Pancreas (tissue), 10 donors: ENCODE measurements around the gene TMCC3. TPM values are rescaled to one million over a fixed set of nuclear protein-coding genes. Genes with fewer than 3 reads are reported as not detected.

Experiments used
- ATAC-seq, 4 donors: fragments of 200-7000 bp; cut with Tn5 transposase; one replicate each; pipeline versions ENCODE4 v1.8.0 to v1.9.1; 2020; ENCODE audit warnings: mild to moderate bottlenecking in 4 of 4, moderate library complexity in 4 of 4
- DNase-seq, 6 donors: peaks; one replicate each; pipeline ENCODE4 v3.0.0-alpha.2; 2020
- FAIRE-seq: peaks from 2 replicates; lab custom pipeline; 2012; peaks lifted over from hg19 to GRCh38; lab: Jason Lieb, UNC
- H3K27ac ChIP-seq, 4 donors: fragments of 200-600 bp; sonication (generic); 1 replicate in 3 of 4; 2 replicates in 1 of 4; pipeline versions ENCODE4 v1.5.0 to v1.8.0; 2020
- H3K27me3 ChIP-seq, 4 donors: fragments of 200-600 bp; one replicate each; pipeline ENCODE4 v1.8.0; 2021
- H3K36me3 ChIP-seq, 3 donors: fragments of 200-600 bp; sonication (generic) in 1 of 3; one replicate each; pipeline versions ENCODE4 v1.5.0 to v1.8.0; 2020 to 2021
- H3K4me1 ChIP-seq, 3 donors: fragments of 200-600 bp; one replicate each; pipeline ENCODE4 v1.8.0; 2021
- H3K4me3 ChIP-seq, 4 donors: fragments of 200-600 bp; sonication (generic) in 2 of 4; one replicate each; pipeline versions ENCODE4 v1.5.0 to v1.8.0; 2020 to 2021
- H3K9me3 ChIP-seq, 4 donors: fragments of 200-600 bp; one replicate each; pipeline ENCODE4 v1.8.0; 2021
- WGBS, 2 donors: extraction: QIAGEN DNeasy Blood & Tissue Kit; methylation state at CpG; one replicate each; pipeline ENCODE4 v1.1.7; 2013; 5-methylcytosine and 5-hydroxymethylcytosine counted together
- intact Hi-C, 3 donors: fragments of 100-400 bp; cut with DNase I; formaldehyde crosslinking; loops; one replicate each; pipeline versions ENCODE4 v1.11.1 to v1.14.2; 2022
- polyA plus RNA-seq, 2 donors: library from polyadenylated mRNA; stranded (reverse); fragments of 200-250 nt; gene quantifications; one replicate each; pipeline ENCODE4 v1.2.3, GENCODE V29; 2013
- total RNA-seq, 6 donors: library from RNA; stranded (reverse); fragmentation: NEBNext Ultra II Directional in 4 of 6; extraction: Animal tissue kit (Norgen Biotek cat#: 25700) in 4 of 6; gene quantifications; one replicate each; pipeline versions ENCODE4 v1.2.1 to v1.2.4, GENCODE V29; 2021 to 2023
- TF ChIP-seq, protein P1 (sequence below), 4 donors: fragments of 200-600 bp; sonication (generic) in 3 of 4; IDR thresholded peaks; one replicate each; pipeline versions ENCODE4 v1.5.0 to v1.8.0; 2021; ENCODE audit warnings: antibody characterized with exemption in 4 of 4
- donor health status: healthy with polysubstance abuse.
- donor health status: DM: no; HTN: no; CAD: no; lungs with moderate emphysema.
- donor health status: DM: no; HTN: no; CAD: no.
- donor health status: control.
- donor health status: control.
- donor health status: Bipolar disorder and iron deficiency.
- donor health status: DM: yes; HTN: yes; CAD: no.
- donor health status: DM: no; HTN: no; CAD: no.
- donor health status: DM: no; HTN: no; CAD: no.
- donor health status: DM: yes; HTN: yes; CAD: no.

Gene TMCC3
- total and polyA plus RNA-seq, 8 donors = 1.0 to 6.9 (median 2.3) TPM

DNA sequence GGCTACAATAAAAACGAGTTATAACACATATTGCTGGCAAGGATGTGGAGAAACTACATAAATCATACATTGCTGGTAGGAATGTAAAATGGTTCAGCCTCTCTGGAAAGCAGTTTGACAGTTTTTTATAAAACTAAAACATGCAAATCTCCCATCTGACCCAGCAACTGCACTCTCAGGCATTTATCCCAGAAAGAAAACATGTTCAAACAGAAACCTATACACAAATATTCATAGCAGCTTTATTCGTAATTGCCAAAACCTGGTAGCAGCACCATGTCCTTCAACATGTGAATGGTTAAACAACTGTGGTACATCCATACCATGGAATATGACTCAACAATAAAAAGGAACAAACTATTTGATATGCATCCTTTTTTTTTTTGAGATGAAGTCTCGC lies 10.1 kb upstream of the TMCC3 start:
- WGBS, 2 donors = 67 to 81% methylated on average over 3 of the region's 3 CpGs
- FAIRE-seq = no peak

DNA sequence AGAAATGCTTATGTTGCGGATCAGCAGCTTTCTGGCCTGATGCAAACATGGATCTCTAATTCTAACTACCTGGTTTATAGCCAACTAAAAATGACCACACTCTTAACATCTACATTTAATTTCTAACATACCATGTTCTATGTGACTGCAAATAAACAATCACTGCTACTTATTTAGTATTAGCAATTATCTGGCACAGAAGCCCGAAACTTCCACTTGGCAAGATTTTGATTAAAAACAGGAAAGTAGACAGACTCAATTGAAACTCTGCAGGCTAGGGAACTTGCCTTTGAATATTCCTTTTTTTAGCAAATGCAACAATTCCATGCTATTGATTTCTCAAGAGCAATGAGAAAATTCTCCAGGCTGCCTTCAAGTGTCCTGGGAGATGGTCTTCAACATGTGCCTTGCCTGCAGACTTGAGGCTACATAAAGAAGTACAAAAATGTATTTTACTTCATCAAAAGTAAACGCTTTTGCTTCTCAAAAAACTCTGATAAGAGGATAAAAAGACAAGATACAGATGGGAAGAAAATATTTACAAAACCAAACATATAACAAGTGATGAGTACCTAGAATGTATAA lies 9.1 kb upstream of the TMCC3 start:
- Histone ChIP-seq H3K4me1 (no peaks in the 10 kb centered on the region), H3K27me3 (no peaks in the 10 kb centered on the region), H3K9me3 (no peaks in the 10 kb centered on the region), H3K36me3 (no peaks in the 10 kb centered on the region), H3K27ac (no peak overlapping the region), H3K4me3 (no peak overlapping the region)
- FAIRE-seq = no peak
- DNase-seq = no peak
- TF ChIP-seq, protein P1, sequence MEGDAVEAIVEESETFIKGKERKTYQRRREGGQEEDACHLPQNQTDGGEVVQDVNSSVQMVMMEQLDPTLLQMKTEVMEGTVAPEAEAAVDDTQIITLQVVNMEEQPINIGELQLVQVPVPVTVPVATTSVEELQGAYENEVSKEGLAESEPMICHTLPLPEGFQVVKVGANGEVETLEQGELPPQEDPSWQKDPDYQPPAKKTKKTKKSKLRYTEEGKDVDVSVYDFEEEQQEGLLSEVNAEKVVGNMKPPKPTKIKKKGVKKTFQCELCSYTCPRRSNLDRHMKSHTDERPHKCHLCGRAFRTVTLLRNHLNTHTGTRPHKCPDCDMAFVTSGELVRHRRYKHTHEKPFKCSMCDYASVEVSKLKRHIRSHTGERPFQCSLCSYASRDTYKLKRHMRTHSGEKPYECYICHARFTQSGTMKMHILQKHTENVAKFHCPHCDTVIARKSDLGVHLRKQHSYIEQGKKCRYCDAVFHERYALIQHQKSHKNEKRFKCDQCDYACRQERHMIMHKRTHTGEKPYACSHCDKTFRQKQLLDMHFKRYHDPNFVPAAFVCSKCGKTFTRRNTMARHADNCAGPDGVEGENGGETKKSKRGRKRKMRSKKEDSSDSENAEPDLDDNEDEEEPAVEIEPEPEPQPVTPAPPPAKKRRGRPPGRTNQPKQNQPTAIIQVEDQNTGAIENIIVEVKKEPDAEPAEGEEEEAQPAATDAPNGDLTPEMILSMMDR (IDR thresholded peaks at IDR 0.05) = no peak
- no peak for ATAC-seq
- intact Hi-C loops = no loop called here
- 71 to 76% methylated on average over 3 of the region's 3 CpGs for WGBS, 2 donors

More for the DNA sequence above, 10.1 kb upstream of the TMCC3 start:
- no peak overlapping the region for H3K4me3 ChIP-seq
- H3K9me3 ChIP-seq = no peaks in the 10 kb centered on the region
- DNase-seq (no peak), ATAC-seq (no peak)
- TF ChIP-seq, protein P1 (IDR thresholded peaks at IDR 0.05) = no peak
- H3K4me1 ChIP-seq = no peaks in the 10 kb centered on the region
- H3K36me3 ChIP-seq = no peaks in the 10 kb centered on the region
- no peak overlapping the region for H3K27ac ChIP-seq
- H3K27me3 ChIP-seq = no peaks in the 10 kb centered on the region
- intact Hi-C loops = no loop called here

DNA sequence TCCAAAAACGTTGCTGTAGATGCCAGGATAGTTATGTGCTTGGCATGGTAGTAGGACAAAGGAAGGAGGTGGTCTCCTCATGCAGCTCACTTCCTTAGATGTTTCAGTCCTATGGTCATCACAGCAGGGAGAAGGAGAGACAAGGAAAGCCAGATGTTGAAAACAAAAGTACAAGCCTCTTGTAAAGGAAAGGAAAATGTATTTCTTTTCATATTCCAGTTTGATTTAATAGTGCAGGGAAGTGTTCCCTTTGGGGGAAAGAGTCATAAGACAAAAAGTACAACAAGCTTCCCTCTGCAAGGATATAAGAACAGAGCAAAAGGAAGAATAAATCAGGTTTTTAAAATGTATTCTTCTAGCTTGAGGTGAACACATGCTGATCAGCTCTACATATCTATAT lies 8.6 kb upstream of the TMCC3 start:
- DNase-seq (no peak), ATAC-seq (no peak), FAIRE-seq (no peak)
- Histone ChIP-seq H3K27me3 (no peaks in the 10 kb centered on the region), H3K4me1 (no peaks in the 10 kb centered on the region), H3K27ac (no peak overlapping the region), H3K36me3 (no peaks in the 10 kb centered on the region), H3K4me3 (no peak overlapping the region), H3K9me3 (no peaks in the 10 kb centered on the region)
- TF ChIP-seq, protein P1 (IDR thresholded peaks at IDR 0.05) = no peak
- intact Hi-C loops = no loop called here
- WGBS, 2 donors = 13 to 20% methylated on average over 1 of the region's 1 CpG

DNA sequence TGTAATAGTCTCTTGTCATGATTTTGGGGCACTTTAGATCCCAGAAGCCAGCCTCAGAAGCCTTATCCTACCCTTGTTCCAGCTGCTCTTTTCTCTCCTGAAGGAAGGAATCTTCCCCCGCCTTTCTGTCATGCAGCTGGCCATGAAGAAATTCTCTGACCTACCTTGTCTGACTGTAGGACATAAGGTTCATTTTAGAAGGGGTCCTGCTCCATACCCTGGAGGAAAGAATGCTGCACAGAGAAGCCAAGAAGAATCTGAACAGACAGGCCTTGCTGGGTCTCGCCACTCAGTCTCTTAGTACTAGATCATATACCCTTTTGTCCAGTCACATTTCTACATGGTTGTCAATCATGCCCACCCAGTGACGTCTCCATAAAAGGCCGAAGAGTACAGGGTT lies 6.2 kb upstream of the TMCC3 start:
- no peaks in the 10 kb centered on the region for H3K36me3 ChIP-seq
- ATAC-seq (no peak), DNase-seq (no peak), FAIRE-seq (no peak)
- no peak overlapping the region for H3K4me3 ChIP-seq
- H3K4me1 ChIP-seq = no peaks in the 10 kb centered on the region
- no peak overlapping the region for H3K27ac ChIP-seq
- H3K9me3 ChIP-seq = no peaks in the 10 kb centered on the region
- no peaks in the 10 kb centered on the region for H3K27me3 ChIP-seq
- TF ChIP-seq, protein P1 (IDR thresholded peaks at IDR 0.05) = no peak
- WGBS, 2 donors = 80 to 93% methylated on average over 4 of the region's 4 CpGs
- intact Hi-C loops = no loop called here

DNA sequence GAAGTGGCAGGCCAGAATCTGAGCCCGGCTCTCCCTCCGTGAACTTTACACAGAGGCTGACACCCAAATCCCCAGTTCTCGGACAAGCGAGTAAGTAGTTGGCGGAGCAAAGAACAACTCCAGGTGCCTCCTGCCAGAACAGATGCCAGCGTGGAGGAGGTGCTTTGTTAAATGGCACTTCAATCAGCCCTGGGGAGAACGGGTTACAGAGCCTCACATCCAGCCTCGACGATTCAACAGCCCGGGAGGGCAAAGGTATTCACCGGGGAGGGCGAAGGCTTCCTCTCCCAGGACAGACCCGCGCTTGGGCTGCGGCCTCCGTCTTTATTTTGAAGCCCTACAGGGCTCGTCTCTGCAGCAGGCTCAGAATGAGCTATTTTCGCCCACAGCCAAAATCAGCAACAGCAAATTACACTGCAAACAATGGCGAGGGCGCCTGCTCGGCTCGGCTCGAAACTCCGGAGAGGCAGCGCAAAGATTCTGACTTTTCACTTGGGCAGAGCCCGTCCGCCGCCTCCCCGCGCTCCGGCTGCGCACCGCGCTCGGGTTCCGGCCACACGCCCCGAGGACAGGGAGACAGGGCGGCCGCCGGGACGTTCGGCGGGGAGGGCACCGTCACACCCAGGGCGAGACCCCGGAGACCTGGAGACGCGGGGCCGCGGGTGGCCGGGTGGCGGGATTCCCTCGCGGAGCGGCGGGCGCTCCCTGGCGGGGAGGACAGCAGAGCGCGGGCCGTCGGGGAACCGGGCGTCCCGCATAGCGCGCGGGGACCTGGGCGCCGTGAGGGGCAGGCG lies 811 bp downstream of the TMCC3 start:
- FAIRE-seq (no peak), DNase-seq (peak; percentile 11 to 83 (median 48)), ATAC-seq (peak; percentile 53 to 80 (median 80))
- WGBS, 2 donors = 2 to 4% methylated on average over 62 to 72 of the region's 72 CpGs
- Histone ChIP-seq H3K36me3 (no peaks in the 10 kb centered on the region), H3K4me3 (peak overlapping the region; percentile 51 to 69 (median 64)), H3K27ac (peak overlapping the region; percentile 26 to 60 (median 46)), H3K4me1 (peaks cover 0 to 2% (median 0%) of the 10 kb centered on the region in 3 donors), H3K9me3 (no peaks in the 10 kb centered on the region), H3K27me3 (no peaks in the 10 kb centered on the region)
- TF ChIP-seq, protein P1 (IDR thresholded peaks at IDR 0.05) = peak in 1 of 4 donors; percentile 23
- intact Hi-C loops = no loop called here
